HG03469 (cell line): ENCODE measurements around the gene ANKEF1.
"Not testable (repeated sequence)": the region's sequence is repeated elsewhere in the genome, so short reads cannot be mapped to it uniquely, and the experiment has no call there.

Experiments
- ATAC-seq: cut with Tn5 transposase; IDR thresholded peaks from one replicate; pipeline ENCODE4 v1.9.1; 2021; ENCODE audit warnings: mild to moderate bottlenecking, moderate library complexity, moderate number of reproducible peaks; ENCODE audit not compliant: unreplicated experiment

The ANKEF1 gene

DNA sequence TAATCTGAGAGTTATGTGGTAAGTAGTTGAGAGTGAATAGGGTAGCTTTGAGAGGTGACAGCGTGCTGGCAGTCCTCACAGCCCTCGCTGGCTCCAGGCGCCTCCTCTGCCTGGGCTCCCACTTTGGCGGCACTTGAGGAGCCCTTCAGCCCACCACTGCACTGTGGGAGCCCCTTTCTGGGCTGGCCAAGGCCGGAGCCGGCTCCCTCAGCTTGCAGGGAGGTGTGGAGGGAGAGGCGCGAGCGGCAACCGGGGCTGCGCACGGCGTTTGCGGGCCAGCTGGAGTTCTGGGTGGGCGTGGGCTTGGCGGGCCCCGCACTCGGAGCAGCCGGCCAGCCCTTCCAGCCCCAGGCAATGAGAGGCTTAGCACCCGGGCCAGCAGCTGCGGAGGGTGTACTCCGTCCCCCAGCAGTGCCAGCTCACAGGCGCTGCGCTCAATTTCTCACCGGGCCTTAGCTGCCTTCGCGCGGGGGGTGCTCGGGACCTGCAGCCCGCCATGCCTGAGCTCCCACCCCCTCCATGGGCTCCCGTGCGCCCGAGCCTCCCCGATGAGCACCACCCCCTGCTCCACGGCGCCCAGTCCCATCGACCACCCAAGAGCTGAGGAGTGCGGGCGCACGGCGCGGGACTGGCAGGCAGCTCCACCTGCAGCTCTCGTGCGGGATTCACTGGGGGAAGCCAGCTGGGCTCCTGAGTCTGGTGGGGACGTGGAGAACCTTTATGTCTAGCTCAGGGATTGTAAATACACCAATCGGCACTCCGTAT is 3.2 kb upstream of the ANKEF1 start:
- not testable (repeated sequence) for ATAC-seq

DNA sequence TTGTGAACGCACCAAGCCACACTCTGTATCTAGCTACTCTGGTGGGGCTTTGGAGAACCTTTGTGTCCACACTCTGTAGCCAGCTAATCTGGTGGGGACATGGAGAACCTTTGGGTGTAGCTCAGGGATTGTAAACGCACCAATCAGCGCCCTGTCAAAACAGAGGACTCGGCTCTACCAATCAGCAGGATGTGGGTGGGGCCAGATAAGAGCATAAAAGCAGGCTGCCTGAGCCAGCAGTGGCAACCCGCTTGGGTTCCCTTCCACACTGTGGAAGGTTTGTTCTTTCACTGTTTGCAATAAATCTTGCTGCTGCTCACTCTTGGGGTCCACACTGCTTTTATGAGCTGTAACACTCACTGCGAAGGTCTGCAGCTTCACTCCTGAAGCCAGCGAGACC is 2.5 kb upstream of the ANKEF1 start:
- ATAC-seq: not testable (repeated sequence)

DNA sequence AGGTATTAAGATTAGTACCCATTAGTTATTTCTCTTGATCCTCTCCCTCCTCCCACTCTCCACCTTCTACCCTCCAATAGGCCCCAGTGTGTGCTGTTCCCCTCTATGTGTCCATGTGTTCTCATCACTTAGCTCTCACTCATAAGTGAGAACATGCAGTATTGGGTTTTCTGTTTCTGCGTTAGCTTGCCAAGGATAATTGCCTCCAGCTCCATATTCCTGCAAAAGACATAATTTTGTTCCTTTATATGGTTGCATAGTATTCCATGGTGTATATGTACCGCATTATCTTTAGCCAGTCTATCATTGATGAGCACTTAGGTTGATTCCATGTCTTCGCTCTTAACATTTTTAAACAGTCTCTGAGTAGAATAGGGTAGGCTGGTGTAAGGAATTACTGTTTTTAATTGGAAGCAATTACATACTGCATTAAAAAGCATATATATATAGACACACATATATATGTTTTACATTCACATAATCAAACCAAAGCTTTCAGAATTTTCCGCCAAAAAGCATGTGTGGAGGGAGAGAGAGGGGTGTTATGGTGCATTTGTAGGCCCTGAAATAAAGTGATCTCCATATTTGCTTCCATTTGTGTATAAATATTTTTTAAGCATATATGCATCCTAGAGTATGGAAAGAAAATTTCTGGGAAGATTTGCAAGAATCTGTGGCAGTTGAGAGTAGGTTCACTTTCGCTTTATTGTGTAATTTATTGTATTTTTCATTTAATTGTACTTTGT is 709 bp upstream of the ANKEF1 start:
- no peak for ATAC-seq

DNA sequence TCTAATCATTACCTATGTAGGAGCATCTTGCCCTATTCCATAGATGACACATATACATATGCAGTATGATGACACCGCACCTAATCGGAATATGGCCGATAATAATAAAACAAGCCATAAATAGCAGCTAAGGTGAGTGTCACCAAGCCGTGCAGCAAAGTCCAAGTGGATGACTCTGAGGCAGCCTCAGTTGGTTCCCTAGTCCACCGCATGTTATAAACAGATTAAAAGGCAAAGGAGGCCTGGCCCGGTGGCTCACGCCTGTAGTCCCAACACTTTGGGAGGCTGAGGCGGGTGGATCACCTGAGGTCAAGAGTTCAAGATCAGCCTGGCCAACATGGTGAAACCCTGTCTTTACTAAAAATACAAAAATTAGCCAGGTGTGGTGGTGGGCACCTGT is 1.5 kb downstream of the ANKEF1 start:
- not testable (repeated sequence) for ATAC-seq

DNA sequence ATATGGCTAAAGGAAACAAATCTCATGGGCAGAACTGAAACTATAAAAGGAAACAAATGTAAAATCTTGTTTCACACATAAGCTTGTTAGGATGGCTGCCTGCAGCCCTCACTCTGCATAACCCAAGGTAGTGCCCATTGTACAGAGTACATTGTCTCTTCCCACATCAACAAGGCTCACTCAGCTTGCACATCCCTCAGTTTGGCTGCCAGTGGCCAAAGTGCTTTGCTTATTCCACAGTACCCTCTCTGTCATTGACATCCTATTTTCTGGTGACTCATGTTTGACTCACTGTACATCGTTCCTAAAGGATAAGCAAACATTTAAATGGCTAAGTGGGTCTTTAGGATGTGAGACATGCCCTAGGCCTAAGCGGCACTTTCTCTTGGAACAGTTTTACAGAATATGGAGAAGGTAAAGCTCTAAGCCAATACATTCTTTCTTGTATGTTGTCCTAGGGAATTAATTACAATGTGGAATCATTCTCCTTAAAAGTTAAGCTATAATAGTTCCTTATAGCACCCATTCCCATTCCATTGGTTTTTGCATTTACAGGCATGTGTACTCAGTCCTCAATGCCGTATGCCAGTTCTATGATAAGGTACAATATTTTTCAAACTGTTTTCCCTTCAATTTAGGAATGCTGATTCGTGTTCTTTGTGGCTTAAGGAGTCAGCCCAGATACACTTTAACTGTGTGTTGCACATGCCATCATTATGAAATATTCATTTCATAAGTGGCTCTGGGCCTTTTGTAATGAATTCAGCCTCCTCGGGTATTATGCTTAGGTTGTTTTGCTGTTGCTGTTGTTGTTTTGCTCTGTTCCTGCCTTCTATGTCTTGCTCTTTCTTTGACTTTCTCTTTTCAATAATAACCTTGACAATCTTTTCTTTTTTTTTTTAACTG is 5.5 kb downstream of the ANKEF1 start:
- no peak for ATAC-seq

DNA sequence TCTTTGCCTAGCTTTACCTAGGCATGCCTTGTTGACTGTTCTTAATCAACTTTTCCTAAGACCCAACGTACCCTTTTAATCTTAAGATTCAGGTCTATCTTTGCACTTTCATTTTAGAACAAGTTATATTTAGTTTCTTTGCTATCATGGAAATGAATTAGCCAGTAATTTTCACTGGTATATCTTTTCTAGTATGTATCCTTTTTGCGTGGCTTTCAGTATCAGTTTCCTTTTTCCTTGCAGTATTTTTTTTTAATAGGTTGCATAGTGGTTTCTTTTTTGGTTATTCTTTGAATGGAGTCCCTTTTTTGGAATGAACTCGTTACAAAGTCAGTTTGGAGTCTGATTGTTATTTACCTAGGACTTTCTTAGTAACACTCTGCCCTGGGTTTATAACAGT is 7.3 kb downstream of the ANKEF1 start:
- no peak for ATAC-seq

DNA sequence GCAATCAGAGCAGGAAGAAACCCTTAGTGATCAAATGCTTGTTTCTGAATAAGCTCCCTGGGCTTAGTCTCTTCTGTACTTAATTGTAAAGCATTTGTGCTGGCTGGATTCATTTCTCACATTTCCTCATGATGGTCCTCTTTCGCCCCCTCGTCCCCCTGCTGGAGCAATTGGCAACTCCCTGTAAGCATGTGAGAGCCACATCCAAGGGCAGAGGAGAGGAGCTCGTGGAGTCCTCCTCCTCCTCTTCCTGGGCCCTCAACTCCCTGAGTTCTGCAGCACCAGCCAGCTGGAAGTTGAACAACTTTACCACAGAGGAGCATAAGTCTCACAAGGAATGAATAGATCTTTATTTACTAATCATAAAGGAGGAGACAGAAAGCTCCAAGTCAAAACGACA is 12.6 kb downstream of the ANKEF1 start:
- no peak for ATAC-seq

DNA sequence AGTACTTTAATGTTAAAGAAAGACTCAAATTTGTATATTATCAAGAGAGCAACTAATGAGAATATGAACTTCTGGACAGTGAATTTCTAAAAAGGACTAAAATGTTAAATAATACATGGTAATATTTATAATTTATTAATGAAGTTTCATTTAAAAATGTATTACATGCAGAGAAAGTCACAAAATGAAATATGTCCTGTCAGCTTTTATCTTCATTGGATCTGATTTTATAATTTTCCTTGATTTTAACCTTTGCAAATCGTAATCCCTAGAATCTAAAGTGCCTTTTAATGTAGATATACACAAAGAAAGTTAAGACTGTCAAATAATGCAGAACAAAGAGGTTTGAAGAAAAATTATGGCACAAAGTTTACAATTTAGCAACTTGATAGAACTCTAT is 16.4 kb downstream of the ANKEF1 start:
- no peak for ATAC-seq

DNA sequence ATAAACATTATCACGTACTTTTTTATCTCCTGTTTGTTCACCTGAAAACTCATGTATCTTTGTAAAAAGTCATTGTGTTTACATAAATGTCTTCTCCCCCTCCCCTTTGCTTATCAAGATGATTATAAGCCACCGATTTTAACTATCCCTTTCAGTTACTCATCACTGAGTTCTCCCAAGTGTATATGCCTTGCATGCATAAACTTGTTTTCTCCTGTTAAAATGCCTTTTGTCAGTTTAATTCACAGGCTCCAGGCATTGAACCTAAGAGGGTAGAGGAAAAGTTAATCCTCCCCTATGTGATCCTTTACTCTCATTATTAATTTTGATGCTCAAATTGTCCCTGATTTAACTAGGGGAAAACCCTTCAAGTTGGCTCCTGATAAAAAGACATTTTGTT is 24.2 kb downstream of the ANKEF1 start:
- no peak for ATAC-seq

DNA sequence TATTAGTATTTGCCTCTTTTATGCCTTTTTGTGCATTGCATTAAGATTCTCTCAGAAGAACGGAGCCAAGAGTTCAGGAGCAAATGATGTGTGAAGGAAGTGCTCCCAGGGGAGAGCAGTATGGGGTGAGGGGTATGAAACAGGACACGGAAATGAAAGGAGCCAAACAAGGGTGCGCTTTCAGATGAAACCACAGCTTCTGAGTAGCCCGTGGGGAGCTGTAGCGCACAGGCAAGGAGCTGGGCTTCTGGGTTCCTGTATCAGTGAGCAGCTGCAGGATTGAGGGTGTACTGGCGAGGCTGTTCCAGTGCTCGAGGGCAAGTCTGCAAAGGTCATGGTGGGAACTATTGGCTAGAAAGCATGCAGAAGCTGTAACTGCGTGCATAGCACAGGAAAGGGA is 25.4 kb downstream of the ANKEF1 start:
- peak; percentile 90 for ATAC-seq

DNA sequence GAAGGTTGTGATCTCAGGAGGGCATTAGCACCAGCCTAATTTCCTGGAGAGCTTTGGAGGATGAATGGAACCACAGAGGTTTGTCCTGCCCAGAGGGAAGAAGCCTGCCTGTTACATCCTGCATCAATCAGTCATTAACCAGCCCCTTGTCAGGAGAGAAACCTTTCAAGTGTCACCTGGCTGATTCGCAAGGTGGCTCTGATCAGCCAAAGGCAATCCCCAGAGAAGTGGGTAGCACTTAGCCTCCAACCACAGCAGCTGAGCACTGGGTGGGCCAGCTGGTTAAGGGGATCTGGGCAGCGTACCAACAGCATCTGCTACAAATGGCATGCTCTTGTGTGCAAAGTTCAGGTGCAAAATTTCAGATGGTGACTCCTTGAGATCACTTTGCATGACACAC is 26.9 kb downstream of the ANKEF1 start:
- no peak for ATAC-seq

DNA sequence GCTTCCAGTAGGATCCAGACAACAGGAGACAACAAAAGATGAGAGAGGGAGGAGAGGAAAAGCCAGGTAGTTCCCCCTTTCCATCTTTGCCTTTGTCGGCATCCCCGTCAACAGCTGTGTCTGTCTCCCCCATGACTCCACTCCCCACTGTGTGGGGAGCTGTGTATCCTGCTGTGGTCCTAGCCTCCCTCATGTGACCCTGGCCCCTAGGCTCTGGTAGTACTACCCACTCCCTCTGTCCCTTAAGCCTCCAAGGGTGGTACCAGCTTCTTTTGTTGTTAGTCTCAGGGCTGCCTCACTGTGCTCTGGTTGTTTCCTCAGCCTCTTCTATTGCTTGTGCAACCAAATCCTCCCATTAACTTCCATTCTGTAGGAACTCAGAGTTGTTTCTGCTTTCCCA is 28.7 kb downstream of the ANKEF1 start:
- no peak for ATAC-seq

DNA sequence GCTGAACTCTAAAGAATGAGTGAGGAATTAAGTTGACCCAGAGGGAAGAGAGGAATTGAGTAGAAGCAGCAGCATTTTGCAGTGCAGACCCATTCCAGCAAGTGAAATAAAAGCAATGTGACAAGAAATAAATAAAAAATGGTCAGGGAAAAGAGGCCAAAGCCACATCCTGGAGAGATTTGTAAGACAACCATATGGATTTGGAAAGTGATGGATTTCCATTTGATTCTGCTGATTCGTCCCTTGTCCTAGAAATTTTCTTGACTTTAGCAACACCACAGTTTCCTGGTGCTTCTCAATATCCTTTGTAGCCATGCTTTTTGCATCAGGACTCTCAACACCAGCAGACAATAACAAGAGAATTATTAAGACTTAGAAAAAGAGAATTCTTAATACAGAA is 29.8 kb downstream of the ANKEF1 start:
- ATAC-seq: no peak

DNA sequence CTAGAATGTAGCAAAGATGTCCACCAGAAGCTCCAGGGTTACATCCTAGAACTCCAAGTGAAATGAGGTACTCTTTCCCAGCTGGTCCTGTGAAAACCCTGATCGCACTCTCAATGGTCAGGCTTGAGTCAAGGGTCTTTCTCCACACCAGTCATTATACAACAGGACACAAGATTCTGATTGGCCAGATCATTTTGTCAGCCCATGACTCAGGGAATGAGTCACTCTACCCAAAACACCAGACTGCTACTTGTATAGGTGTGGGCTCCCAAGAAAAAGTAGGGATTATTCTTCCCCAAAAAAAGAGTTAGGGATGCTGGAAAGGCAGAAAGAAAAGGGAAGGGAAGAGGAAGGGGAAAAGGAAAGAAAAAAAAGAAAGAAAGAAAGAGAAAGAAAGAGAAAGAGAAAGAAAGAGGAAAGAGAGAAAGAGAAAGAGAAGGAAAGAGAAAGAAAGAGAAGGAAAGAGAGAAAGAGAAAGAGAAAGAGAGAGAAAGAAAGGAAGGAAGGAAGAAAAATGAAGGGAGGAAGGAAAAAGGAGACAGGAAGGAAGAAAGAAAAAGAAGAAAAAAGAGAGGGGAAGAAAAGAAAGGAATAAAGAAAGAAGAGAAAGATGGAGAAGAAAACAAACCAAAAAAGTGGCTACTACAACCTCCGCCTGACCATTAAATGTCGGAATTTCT is 30.5 kb downstream of the ANKEF1 start:
- ATAC-seq: no peak

DNA sequence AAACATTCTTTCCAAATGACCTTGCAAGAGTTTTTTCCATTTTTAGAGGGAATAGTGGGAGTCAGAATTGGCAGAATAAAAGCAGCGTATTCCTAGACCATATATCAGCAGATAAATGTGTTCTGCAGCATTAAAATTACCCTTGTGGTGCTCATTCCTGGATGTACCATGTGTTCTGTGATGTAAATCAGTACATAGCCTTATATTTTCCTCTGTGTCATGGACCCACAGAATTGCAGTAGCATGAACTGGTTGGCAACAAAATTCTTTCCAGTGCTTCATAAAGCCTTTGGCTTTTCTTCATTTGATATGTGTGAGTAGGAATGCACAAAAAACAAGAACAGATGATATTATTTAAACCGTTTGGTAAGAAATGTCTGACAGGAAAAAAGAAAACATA is 32.5 kb downstream of the ANKEF1 start:
- ATAC-seq: no peak

DNA sequence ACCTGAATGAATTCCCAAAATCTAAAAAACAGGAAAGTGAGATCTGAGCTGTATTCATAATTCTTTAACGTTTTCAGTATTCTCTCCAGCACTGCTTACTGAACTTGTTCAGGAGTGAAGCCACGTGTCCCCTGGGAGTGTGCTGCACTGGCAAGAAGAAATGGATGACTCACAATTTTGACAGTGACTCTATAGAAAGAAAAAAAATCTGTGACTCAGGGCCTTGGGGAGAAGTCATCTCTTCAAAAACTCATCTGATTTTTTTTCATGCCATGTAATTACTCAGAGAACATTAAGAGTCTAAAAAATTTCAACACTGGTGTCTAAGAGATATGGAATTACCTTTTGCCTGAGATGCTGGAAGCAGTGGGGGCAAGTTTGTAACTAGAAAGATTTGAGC is 39.7 kb downstream of the ANKEF1 start:
- ATAC-seq: peak; percentile 67

DNA sequence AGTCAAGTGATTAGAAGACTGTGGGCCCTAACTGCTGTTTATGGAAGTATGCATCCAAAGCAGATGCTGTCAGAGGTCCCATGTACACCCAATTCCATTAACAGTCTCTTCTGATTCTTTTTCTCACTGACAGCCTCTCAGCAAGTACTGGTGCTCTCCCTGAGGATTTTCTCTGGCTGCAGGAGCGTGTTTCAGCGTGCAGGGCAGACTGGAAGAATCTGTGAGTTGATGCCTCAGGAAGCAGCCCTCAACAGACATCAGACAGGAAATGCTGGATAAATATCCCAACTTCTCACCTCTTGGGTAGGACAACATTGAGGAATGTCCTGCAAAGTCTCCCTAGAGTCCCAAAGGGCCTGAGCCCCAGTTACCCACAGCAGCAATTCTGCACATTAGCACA is 40.8 kb downstream of the ANKEF1 start:
- ATAC-seq: no peak

DNA sequence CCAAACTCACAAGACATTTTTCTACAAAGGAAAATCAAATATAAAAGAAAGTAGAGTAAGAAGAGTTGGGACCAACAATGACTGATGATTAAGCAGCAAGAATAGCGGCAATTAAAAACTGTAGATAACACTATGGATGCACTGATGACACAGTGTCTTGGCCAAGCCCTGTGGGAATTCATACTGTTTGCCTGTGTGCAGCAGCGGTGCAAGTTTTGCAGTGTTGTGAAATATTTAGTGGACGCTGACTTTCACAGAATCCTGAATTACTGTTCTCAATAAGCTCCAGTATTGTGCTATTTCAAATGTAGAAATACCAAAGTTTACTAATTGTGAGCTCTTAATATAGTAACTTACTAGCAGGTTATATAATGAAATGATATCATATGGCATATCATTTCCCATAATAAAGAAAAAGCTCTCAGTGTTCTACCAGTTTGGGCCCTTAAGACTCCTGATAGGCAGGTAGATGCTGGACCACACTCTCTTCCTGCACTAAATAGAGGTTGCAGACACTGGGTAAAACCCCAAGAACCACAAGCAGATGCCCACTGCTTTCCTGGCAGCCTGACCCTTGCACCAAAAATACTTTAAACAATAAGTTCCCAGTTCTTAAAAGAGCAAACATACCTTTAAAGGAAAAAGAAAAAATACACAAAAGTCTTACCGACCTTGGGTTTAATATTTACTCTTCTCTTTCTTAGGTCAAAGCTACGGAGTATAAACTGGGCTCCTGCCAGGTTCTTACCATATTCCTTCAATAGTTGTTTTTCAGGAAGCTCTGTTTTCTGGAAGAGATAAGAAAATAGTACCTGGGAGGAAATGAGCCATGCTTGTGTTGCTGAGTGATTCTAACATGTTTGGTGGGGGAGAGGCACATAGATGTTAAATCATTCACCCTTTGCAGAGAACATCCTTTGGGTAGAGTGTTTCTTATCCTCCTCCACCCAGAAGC is 41.6 kb downstream of the ANKEF1 start:
- ATAC-seq: no peak

DNA sequence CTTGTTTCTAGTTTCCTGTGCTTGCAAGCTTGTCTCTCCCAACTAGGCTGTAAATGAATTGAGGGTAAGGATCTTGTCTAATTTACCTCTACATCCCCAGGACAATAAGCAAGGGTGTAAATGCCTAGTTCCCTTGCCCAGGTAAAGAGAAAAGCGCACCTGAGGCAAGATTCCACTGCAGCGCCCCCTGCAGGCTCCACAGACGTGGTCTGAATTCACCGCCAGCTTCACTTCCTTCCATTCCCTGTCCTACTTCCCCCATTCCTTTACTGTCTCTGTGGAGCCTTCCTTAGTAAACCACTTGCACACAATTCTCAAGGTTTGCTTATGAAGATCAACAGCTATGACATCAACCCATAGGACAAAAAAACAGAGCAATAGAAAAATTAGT is 42.3 kb downstream of the ANKEF1 start:
- ATAC-seq: no peak

DNA sequence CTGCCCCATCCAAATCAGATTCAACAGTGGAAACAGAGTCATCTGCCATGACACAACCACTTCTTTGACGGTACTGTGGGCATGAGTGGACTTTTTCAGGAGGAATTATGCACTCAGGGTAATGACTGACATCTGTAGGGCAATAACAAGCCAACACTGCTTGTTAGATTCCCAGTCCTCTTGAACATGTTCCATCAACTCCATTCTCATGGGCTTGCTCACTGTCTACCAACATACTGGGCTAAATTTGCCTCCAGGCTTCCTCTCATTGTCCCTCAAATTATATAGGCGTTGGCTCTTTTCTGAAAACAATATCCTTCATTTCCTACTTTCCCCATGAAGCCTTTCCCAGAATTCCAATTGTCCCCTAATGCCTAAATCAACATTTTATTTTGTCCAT is 43.1 kb downstream of the ANKEF1 start:
- ATAC-seq: no peak
